Endothelial cell of umbilical vein (primary cell): Measurements from ENCODE around the gene SLC27A4. TPM values are rescaled to one million over a fixed set of nuclear protein-coding genes. Genes with fewer than 3 reads are reported as not detected.

ENCODE experiments used
- BruUV-seq: library from RNA; stranded (reverse); fragments of 400-500 nt; replicated peaks from 2 replicates; lab custom pipeline; 2021; lab: Mats Ljungman, UMichigan
- CTCF ChIA-PET: fragments of 300-600, 350-600 bp; sonication (Branson Sonifier 250); formaldehyde crosslinking; loops from one replicate; lab custom pipeline; 2021; ENCODE audit warnings: antibody characterized with exemption, inconsistent platforms; lab: Charles Lee
- POLR2A ChIA-PET: fragments of 300-600, 350-600 bp; sonication (Branson Sonifier 250); formaldehyde crosslinking; loops from one replicate; lab custom pipeline; 2021; ENCODE audit warnings: antibody characterized with exemption, inconsistent platforms; lab: Charles Lee
- DNase-seq: peaks from one replicate; pipeline ENCODE4 v3.0.0-alpha.2; 2011; ENCODE audit warnings: low read depth, low spot score
- FAIRE-seq: peaks from 2 replicates; lab custom pipeline; 2011; peaks lifted over from hg19 to GRCh38; lab: Jason Lieb, UNC
- H2AFZ ChIP-seq: 2 replicates; pipeline ENCODE4 v1.6.0; 2012; ENCODE audit warnings: low read depth, low read length, control low read depth, inconsistent platforms
- H3K27ac ChIP-seq: 2 replicates; pipeline ENCODE4 v1.5.1; 2011; ENCODE audit warnings: low read depth, mild to moderate bottlenecking, control low read depth, low read length, moderate library complexity; ENCODE audit not compliant: insufficient read depth
- H3K27me3 ChIP-seq, 2 experiments: 2 replicates each; pipeline versions ENCODE4 v1.6.0 to v1.6.1; 2011; ENCODE audit warnings: low read length in 2 of 2, mixed read lengths in 1 of 2; ENCODE audit not compliant: control insufficient read depth in 2 of 2, insufficient read depth in 2 of 2
- H3K36me3 ChIP-seq, 2 experiments: 2 replicates in 1 of 2; 3 replicates in 1 of 2; pipeline ENCODE4 v1.5.1; 2011; ENCODE audit warnings: low read length in 2 of 2, mild to moderate bottlenecking in 1 of 2, moderate library complexity in 1 of 2; ENCODE audit not compliant: control insufficient read depth in 2 of 2, insufficient read depth in 2 of 2; ENCODE audit errors: extremely low read depth in 1 of 2
- H3K4me1 ChIP-seq: 3 replicates; pipeline ENCODE4 v1.5.1; 2011; ENCODE audit warnings: mild to moderate bottlenecking, low read length; ENCODE audit not compliant: control insufficient read depth, insufficient read depth; ENCODE audit errors: extremely low read depth
- H3K4me2 ChIP-seq: 2 replicates; pipeline ENCODE4 v1.6.1; 2011; ENCODE audit warnings: low read length, control low read depth, mixed read lengths; ENCODE audit not compliant: insufficient read depth
- H3K4me3 ChIP-seq, 3 experiments: fragments of 200-600 bp in 1 of 3; sonication (generic), shearing (Covaris generic) in 1 of 3; replicated peaks in 1 of 3; 2 replicates each; pipeline ENCODE4 v1.5.1; 2011 to 2016; ENCODE audit warnings: control low read depth in 3 of 3, low read length in 3 of 3, mild to moderate bottlenecking in 2 of 3, inconsistent platforms in 1 of 3, low read depth in 1 of 3, moderate library complexity in 1 of 3; ENCODE audit not compliant: insufficient read depth in 1 of 3
- H3K79me2 ChIP-seq: 2 replicates; pipeline ENCODE4 v1.6.0; 2012; ENCODE audit warnings: low read length, inconsistent platforms; ENCODE audit not compliant: control insufficient read depth, insufficient read depth
- H3K9ac ChIP-seq: replicated peaks from 2 replicates; pipeline ENCODE3; 2011; ENCODE audit warnings: low read length, control low read depth; ENCODE audit not compliant: insufficient read depth; ENCODE audit errors: extremely low read depth
- H3K9me1 ChIP-seq: replicated peaks from 3 replicates; pipeline ENCODE4 v1.6.0; 2011; ENCODE audit warnings: mild to moderate bottlenecking, low read length; ENCODE audit not compliant: control insufficient read depth, insufficient read depth; ENCODE audit errors: extremely low read depth
- H3K9me3 ChIP-seq: replicated peaks from 2 replicates; pipeline ENCODE4 v1.5.1; 2012; ENCODE audit warnings: low read length, inconsistent platforms; ENCODE audit not compliant: control insufficient read depth, insufficient read depth
- H4K20me1 ChIP-seq: replicated peaks from 2 replicates; pipeline ENCODE3; 2011; ENCODE audit warnings: mild to moderate bottlenecking, low read length; ENCODE audit not compliant: control insufficient read depth, insufficient read depth; ENCODE audit errors: extremely low read depth
- CTCF ChIP-seq, 2 donors: IDR thresholded peaks; 1 replicate in 1 of 2; 2 replicates in 1 of 2; pipeline ENCODE4 v1.5.1; 2011; ENCODE audit warnings: low read length in 2 of 2, mild to moderate bottlenecking in 2 of 2, moderate library complexity in 2 of 2, control low read depth in 1 of 2, inconsistent platforms in 1 of 2, low read depth in 1 of 2; ENCODE audit not compliant: insufficient read depth in 1 of 2; ENCODE audit errors: extremely low read depth in 1 of 2
- EZH2 ChIP-seq: IDR thresholded peaks from 2 replicates; pipeline ENCODE4 v1.6.1; 2012; ENCODE audit warnings: borderline replicate concordance, low read depth, mild to moderate bottlenecking, moderate library complexity, low read length, inconsistent platforms; ENCODE audit not compliant: severe bottlenecking
- MAX ChIP-seq: IDR thresholded peaks from 2 replicates; pipeline ENCODE4 v1.6.1; 2011; ENCODE audit not compliant: insufficient read depth, insufficient read length
- MYC ChIP-seq: IDR thresholded peaks from one replicate; pipeline ENCODE4 v1.6.1; 2011; ENCODE audit warnings: mild to moderate bottlenecking, low read depth, low read length
- POLR2A ChIP-seq: IDR thresholded peaks from 2 replicates; pipeline ENCODE4 v1.6.1; 2012; ENCODE audit warnings: low read depth, mild to moderate bottlenecking, control low read depth, low read length
- POLR2AphosphoS5 ChIP-seq: IDR thresholded peaks from 2 replicates; pipeline ENCODE4 v1.6.1; 2012; ENCODE audit warnings: low read depth, mild to moderate bottlenecking, control low read depth, low read length, moderate library complexity; ENCODE audit not compliant: insufficient read depth
- dilution Hi-C: fragments of 300-500 bp; cut with MboI; formaldehyde crosslinking; loops from one replicate; pipeline ENCODE4 v1.15.0; 2019; ENCODE audit warnings: low sequenced_read_pairs; ENCODE audit not compliant: extremely low pct_ligation_motif_present
- intact Hi-C: fragments of 100-400 bp; cut with micrococcal nuclease; formaldehyde crosslinking; loops from one replicate; pipeline ENCODE4 v1.10.0; 2022
- polyA plus RNA-seq, 4 experiments: library from polyadenylated mRNA; depleted of rRNA in 3 of 4; stranded (reverse) in 3 of 4; unstranded in 1 of 4; fragments of >200 nt; gene quantifications; 2 replicates each; pipeline versions ENCODE4 v1.2.1 to v1.2.3, GENCODE V29; 2011 to 2012; ENCODE audit warnings: missing spikeins in 1 of 4
- total RNA-seq: library from RNA; stranded (reverse); gene quantifications from 2 replicates; pipeline ENCODE4 v1.2.3, GENCODE V29; 2021

Gene SLC27A4
- total and polyA plus RNA-seq, 2 donors (not counting 3 experiments of a cell fraction or from before 2014, with no cell fraction given) = 29.9 to 35.0 TPM

- Histone ChIP-seq H3K36me3 (no peaks in the 10 kb centered on the region), H3K9ac (no peak overlapping the region), H3K4me3 (no peak overlapping the region), H3K27ac (no peak overlapping the region), H3K4me1 (no peaks in the 10 kb centered on the region), H3K9me3 (no peaks in the 10 kb centered on the region), H3K9me1 (no peaks in the 10 kb centered on the region), H4K20me1 (no peaks in the 10 kb centered on the region), H2AFZ (no peak overlapping the region), H3K79me2 (no peaks in the 10 kb centered on the region), H3K4me2 (no peak overlapping the region), H3K27me3 (peaks cover 0 to 2% of the 10 kb centered on the region in 2 experiments)
- no TSS peak for BruUV-seq
- FAIRE-seq (no peak), DNase-seq (no peak)
- no peak for TF ChIP-seq POLR2AphosphoS5
- TF ChIP-seq MYC = no peak
- TF ChIP-seq MAX = no peak
- no peak for TF ChIP-seq POLR2A
- TF ChIP-seq EZH2 = no peak
- dilution Hi-C loops = no loop called here
- POLR2A ChIA-PET = no interaction called here
- CTCF ChIA-PET = interaction anchor here (1.4 to 7.4 kb wide), 4 partner anchors 11 to 47 kb away, joined by 6 to 108 read pairs (median 20); partner anchors contain the start of gene CERCAM
- intact Hi-C loops = no loop called here
Observed at GRCh38 chr9:128408963-128409431, 68.7 kb downstream of the SLC27A4 start.

GRCh38 chr9:128409450-128409849 is 69.1 kb downstream of the SLC27A4 start:
- H3K36me3 ChIP-seq = no peaks in the 10 kb centered on the region
- ChIA-PET CTCF (interaction anchor here (1.1 to 7.4 kb wide), 11 partner anchors 8 to 114 kb away, joined by 3 to 108 read pairs (median 9); partner anchors contain the start of genes CERCAM and URM1), POLR2A (no interaction called here)
- H3K9me3 ChIP-seq = no peaks in the 10 kb centered on the region
- no peak overlapping the region for H3K4me2 ChIP-seq
- H3K9me1 ChIP-seq = no peaks in the 10 kb centered on the region
- no peak overlapping the region for H3K4me3 ChIP-seq
- no peaks in the 10 kb centered on the region for H3K4me1 ChIP-seq
- TF ChIP-seq CTCF (IDR thresholded peaks at IDR 0.05; ENCODE audit: extremely low read depth in 1 of 2, insufficient read depth in 1 of 2, low read depth in 1 of 2, low read length in 2 of 2) = no peak
- no peak for DNase-seq
- dilution Hi-C loops = no loop called here
- H3K9ac ChIP-seq = no peak overlapping the region
- no peak for FAIRE-seq
- H3K27me3 ChIP-seq = peaks cover 2% of the 10 kb centered on the region in 2 experiments
- no peak overlapping the region for H3K27ac ChIP-seq
- no peaks in the 10 kb centered on the region for H4K20me1 ChIP-seq
- no peaks in the 10 kb centered on the region for H3K79me2 ChIP-seq
- intact Hi-C loops = no loop called here
- no TSS peak for BruUV-seq
- H2AFZ ChIP-seq = no peak overlapping the region
